Measurements from ENCODE around the gene AMER2.

DNA sequence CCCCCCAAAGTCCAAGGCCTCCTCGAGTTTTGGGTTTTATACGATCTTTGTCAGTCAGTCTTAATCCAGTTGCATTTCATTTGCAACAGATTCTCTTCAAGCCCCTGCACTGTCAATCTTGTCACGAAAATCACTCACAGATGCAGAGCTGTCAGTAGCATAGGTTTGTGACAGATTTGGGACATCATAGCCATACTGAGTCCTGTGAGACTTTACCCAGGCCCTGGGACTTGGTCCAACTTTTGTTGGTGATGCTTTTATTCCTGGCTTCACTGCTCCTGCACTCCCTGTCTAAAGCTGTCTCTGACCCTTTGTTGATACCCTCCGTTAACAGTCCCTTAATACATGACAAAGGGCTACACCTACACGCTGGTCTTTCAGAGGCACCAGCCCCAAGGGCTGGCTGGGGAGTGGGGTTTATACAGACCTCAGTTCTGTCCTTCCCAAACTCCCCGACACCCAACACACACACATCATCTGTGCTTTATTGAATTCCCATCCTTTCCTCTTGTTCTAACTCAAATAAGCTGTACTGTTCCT lies 40.1 kb downstream of the AMER2 start:
- TF ChIP-seq YY1 (IDR thresholded peaks at IDR 0.05; ENCODE audit: insufficient read depth, insufficient read length) (no peak), SUZ12 (IDR thresholded peaks at IDR 0.05; ENCODE audit: extremely low read depth, insufficient read depth, insufficient read length) (no peak), ZNF274 (IDR thresholded peaks at IDR 0.05; ENCODE audit: low read depth, low read length) (no peak)
